OCI-LY1 (cell line): Measurements from ENCODE around the gene CIB4.

Experiments used
- EZH2 ChIP-seq: fragments of 200-600 bp; sonication (generic), shearing (Covaris generic); IDR thresholded peaks from 2 replicates; pipeline ENCODE4 v1.8.0; 2017; ENCODE audit warnings: borderline replicate concordance, mixed run types, mild to moderate bottlenecking, antibody characterized with exemption, low read length, moderate library complexity, mixed read lengths
- TF ChIP-seq, protein P1 (sequence below): fragments of 200-600 bp; sonication (generic), shearing (Covaris generic); IDR thresholded peaks from 2 replicates; pipeline ENCODE4 v1.5.1; 2017; ENCODE audit warnings: mild to moderate bottlenecking, antibody characterized with exemption, low read length, moderate library complexity, mixed read lengths

DNA sequence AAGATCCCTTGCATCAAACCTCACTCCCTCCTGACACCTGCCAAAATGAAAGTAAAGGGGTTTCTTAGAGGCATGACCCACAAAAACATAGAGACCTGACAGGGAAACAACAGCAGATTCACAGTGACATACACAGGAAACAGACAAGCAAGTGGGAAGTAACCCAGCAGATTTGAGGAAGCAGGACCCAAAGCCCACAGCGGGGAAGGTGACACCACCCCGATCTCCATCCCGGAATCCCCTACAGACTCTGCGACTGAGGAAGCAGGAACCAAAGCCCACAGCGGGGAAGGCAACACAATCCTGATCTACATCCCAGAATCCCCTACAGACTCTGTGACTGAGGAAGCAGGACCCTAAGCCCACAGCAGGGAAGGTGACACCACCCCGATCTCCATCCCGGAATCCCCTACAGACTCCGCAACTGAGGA, 21.6 kb downstream of the CIB4 start:
- no peak for TF ChIP-seq EZH2
- TF ChIP-seq, protein P1, sequence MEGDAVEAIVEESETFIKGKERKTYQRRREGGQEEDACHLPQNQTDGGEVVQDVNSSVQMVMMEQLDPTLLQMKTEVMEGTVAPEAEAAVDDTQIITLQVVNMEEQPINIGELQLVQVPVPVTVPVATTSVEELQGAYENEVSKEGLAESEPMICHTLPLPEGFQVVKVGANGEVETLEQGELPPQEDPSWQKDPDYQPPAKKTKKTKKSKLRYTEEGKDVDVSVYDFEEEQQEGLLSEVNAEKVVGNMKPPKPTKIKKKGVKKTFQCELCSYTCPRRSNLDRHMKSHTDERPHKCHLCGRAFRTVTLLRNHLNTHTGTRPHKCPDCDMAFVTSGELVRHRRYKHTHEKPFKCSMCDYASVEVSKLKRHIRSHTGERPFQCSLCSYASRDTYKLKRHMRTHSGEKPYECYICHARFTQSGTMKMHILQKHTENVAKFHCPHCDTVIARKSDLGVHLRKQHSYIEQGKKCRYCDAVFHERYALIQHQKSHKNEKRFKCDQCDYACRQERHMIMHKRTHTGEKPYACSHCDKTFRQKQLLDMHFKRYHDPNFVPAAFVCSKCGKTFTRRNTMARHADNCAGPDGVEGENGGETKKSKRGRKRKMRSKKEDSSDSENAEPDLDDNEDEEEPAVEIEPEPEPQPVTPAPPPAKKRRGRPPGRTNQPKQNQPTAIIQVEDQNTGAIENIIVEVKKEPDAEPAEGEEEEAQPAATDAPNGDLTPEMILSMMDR, result no peak
